Keratinocyte (primary cell): ENCODE results near the gene CCNY. TPM values are rescaled to one million over a fixed set of nuclear protein-coding genes. Genes with fewer than 3 reads are reported as not detected.

ENCODE experiments used
- DNase-seq: peaks from one replicate; pipeline ENCODE4 v3.0.0-alpha.2; 2011; ENCODE audit warnings: low read depth, missing footprints, low spot score
- FAIRE-seq: peaks from 2 replicates; lab custom pipeline; 2011; peaks lifted over from hg19 to GRCh38; lab: Jason Lieb, UNC
- H2AFZ ChIP-seq: 2 replicates; pipeline ENCODE4 v1.6.0; 2012; ENCODE audit warnings: low read length, control low read depth, inconsistent platforms; ENCODE audit not compliant: control insufficient read depth
- H3K27ac ChIP-seq: 2 replicates; pipeline ENCODE4 v1.5.1; 2011; ENCODE audit warnings: low read length; ENCODE audit not compliant: control insufficient read depth, insufficient read depth
- H3K27me3 ChIP-seq: 3 replicates; pipeline ENCODE4 v1.6.0; 2011; ENCODE audit warnings: low read length; ENCODE audit not compliant: control insufficient read depth, insufficient read depth; ENCODE audit errors: extremely low read depth
- H3K36me3 ChIP-seq, 2 experiments: 2 replicates in 1 of 2; 3 replicates in 1 of 2; pipeline ENCODE4 v1.5.1; 2011; ENCODE audit warnings: low read length in 2 of 2, mild to moderate bottlenecking in 1 of 2; ENCODE audit not compliant: control insufficient read depth in 2 of 2, insufficient read depth in 2 of 2; ENCODE audit errors: extremely low read depth in 1 of 2
- H3K4me1 ChIP-seq: 3 replicates; pipeline ENCODE4 v1.5.1; 2011; ENCODE audit warnings: low read length; ENCODE audit not compliant: control insufficient read depth, insufficient read depth; ENCODE audit errors: extremely low read depth
- H3K4me2 ChIP-seq: 3 replicates; pipeline ENCODE4 v1.6.0; 2011; ENCODE audit warnings: low read depth, low read length; ENCODE audit not compliant: control insufficient read depth, insufficient read depth; ENCODE audit errors: extremely low read depth
- H3K4me3 ChIP-seq, 3 experiments: fragments of 200-600 bp in 1 of 3; sonication (generic) in 1 of 3; 2 replicates in 2 of 3; 3 replicates in 1 of 3; pipeline ENCODE4 v1.5.1; 2011 to 2016; ENCODE audit warnings: low read length in 3 of 3, mild to moderate bottlenecking in 3 of 3, control low read depth in 2 of 3, inconsistent platforms in 1 of 3, low read depth in 1 of 3, mixed read lengths in 1 of 3, mixed run types in 1 of 3, moderate library complexity in 1 of 3; ENCODE audit not compliant: control insufficient read depth in 2 of 3, insufficient read depth in 2 of 3; ENCODE audit errors: extremely low read depth in 1 of 3
- H3K79me2 ChIP-seq: 2 replicates; pipeline ENCODE4 v1.6.0; 2012; ENCODE audit warnings: low read length; ENCODE audit not compliant: control insufficient read depth, insufficient read depth
- H3K9ac ChIP-seq: 3 replicates; pipeline ENCODE4 v1.6.0; 2011; ENCODE audit warnings: low read length; ENCODE audit not compliant: control insufficient read depth, insufficient read depth; ENCODE audit errors: extremely low read depth
- H3K9me1 ChIP-seq: 3 replicates; pipeline ENCODE4 v1.6.0; 2011; ENCODE audit warnings: low read length; ENCODE audit not compliant: control insufficient read depth, insufficient read depth; ENCODE audit errors: extremely low read depth
- H3K9me3 ChIP-seq: 2 replicates; pipeline ENCODE4 v1.5.1; 2012; ENCODE audit warnings: low read depth, low read length; ENCODE audit not compliant: control insufficient read depth
- H4K20me1 ChIP-seq: 3 replicates; pipeline ENCODE4 v1.6.0; 2011; ENCODE audit warnings: low read length; ENCODE audit not compliant: control insufficient read depth, insufficient read depth; ENCODE audit errors: extremely low read depth
- CTCF ChIP-seq, 3 experiments: IDR thresholded peaks in 1 of 3; conservative IDR thresholded peaks in 1 of 3; optimal IDR thresholded peaks in 1 of 3; 2 replicates in 2 of 3; 3 replicates in 1 of 3; pipeline versions ENCODE3 to v1.5.1; 2011; ENCODE audit warnings: low read length in 3 of 3, mild to moderate bottlenecking in 3 of 3, moderate library complexity in 2 of 3, control low read depth in 1 of 3, inconsistent platforms in 1 of 3; ENCODE audit not compliant: insufficient read depth in 2 of 3; ENCODE audit errors: extremely low read depth in 1 of 3
- EZH2 ChIP-seq: IDR thresholded peaks from one replicate; pipeline ENCODE4 v1.6.1; 2012; ENCODE audit warnings: inconsistent platforms, mild to moderate bottlenecking, low read length, moderate library complexity
- dilution Hi-C: fragments of 300-500 bp; cut with MboI; formaldehyde crosslinking; loops from one replicate; pipeline ENCODE4 v1.7.0; 2020; ENCODE audit warnings: low sequenced_read_pairs; ENCODE audit not compliant: extremely low pct_ligation_motif_present
- polyA plus RNA-seq, 5 experiments: library from polyadenylated mRNA; depleted of rRNA in 3 of 5; stranded (reverse) in 3 of 5; stranded (forward) in 1 of 5; unstranded in 1 of 5; fragments of >200 nt; gene quantifications; 1 replicate in 1 of 5; 2 replicates in 3 of 5; 3 replicates in 1 of 5; pipeline versions ENCODE4 v1.2.1 to v1.2.3, GENCODE V29; 2011 to 2012; ENCODE audit warnings: missing spikeins in 2 of 5, low read depth in 1 of 5, low replicate concordance in 1 of 5

Gene CCNY
- polyA plus RNA-seq, 1 donor (not counting 4 experiments of a cell fraction or from before 2014, with no cell fraction given) = 58.9 TPM

GRCh38 chr10:35506741-35507140 is 170.4 kb downstream of the CCNY start:
- DNase-seq = no peak
- no peak overlapping the region for H3K9ac ChIP-seq
- no peak overlapping the region for H3K4me3 ChIP-seq
- no peak overlapping the region for H2AFZ ChIP-seq
- H3K27ac ChIP-seq = no peak overlapping the region
- H3K36me3 ChIP-seq = peaks cover 4 to 5% of the 10 kb centered on the region in 2 experiments
- H4K20me1 ChIP-seq = peaks cover 4% of the 10 kb centered on the region
- TF ChIP-seq EZH2 = no peak
- TF ChIP-seq CTCF (optimal IDR thresholded peaks at IDR 0.05 in 1 of 3, IDR thresholded peaks at IDR 0.05 in 1 of 3, conservative IDR thresholded peaks at IDR 0.05 in 1 of 3; ENCODE audit: extremely low read depth in 1 of 3, insufficient read depth in 2 of 3, low read length in 3 of 3) = no peak
- no peaks in the 10 kb centered on the region for H3K9me3 ChIP-seq
- peaks cover 1% of the 10 kb centered on the region for H3K79me2 ChIP-seq
- H3K9me1 ChIP-seq = no peaks in the 10 kb centered on the region
- H3K27me3 ChIP-seq = no peaks in the 10 kb centered on the region
- no peak for FAIRE-seq
- dilution Hi-C loops = no loop called here
- H3K4me2 ChIP-seq = no peak overlapping the region
- no peaks in the 10 kb centered on the region for H3K4me1 ChIP-seq

- Histone ChIP-seq H3K4me2 (no peak overlapping the region), H3K27me3 (no peaks in the 10 kb centered on the region), H3K36me3 (peaks cover 4 to 5% of the 10 kb centered on the region in 2 experiments), H2AFZ (no peak overlapping the region), H3K79me2 (peaks cover 1% of the 10 kb centered on the region), H3K9me3 (no peaks in the 10 kb centered on the region), H3K9ac (no peak overlapping the region), H3K4me1 (no peaks in the 10 kb centered on the region), H3K4me3 (no peak overlapping the region), H3K27ac (no peak overlapping the region), H4K20me1 (peaks cover 4% of the 10 kb centered on the region), H3K9me1 (no peaks in the 10 kb centered on the region)
- dilution Hi-C loops = no loop called here
- no peak for DNase-seq
- TF ChIP-seq EZH2 (no peak), CTCF (optimal IDR thresholded peaks at IDR 0.05 in 1 of 3, IDR thresholded peaks at IDR 0.05 in 1 of 3, conservative IDR thresholded peaks at IDR 0.05 in 1 of 3; ENCODE audit: extremely low read depth in 1 of 3, insufficient read depth in 2 of 3, low read length in 3 of 3) (no peak)
- no peak for FAIRE-seq
Measured at GRCh38 chr10:35507519-35508109, 171.3 kb downstream of the CCNY start.
